ENCODE measurements around the gene TMEM178B. TPM values are rescaled to one million over a fixed set of nuclear protein-coding genes. Genes with fewer than 3 reads are reported as not detected.

The TMEM178B gene
- total and polyA plus RNA-seq, 8 donors: 0.42 to 3.0 (median 2.1) TPM

- ATAC-seq: no peak
- DNase-seq: no peak
- H3K4me1 ChIP-seq: no peaks in the 10 kb centered on the region
- no peak overlapping the region for H3K4me3 ChIP-seq
- intact Hi-C loops (cut with DNase I): no loop called here
- no peaks in the 10 kb centered on the region for H3K9me3 ChIP-seq
- no peaks in the 10 kb centered on the region for H3K36me3 ChIP-seq
- no peaks in the 10 kb centered on the region for H3K27me3 ChIP-seq
- no peak for FAIRE-seq
- TF ChIP-seq CTCF (IDR thresholded peaks at IDR 0.05): no peak
- no peak overlapping the region for H3K27ac ChIP-seq
- WGBS, 2 donors: 92% methylated on average over 8 of the region's 8 CpGs
These were observed 104.7 kb downstream of the TMEM178B start for GRCh38 chr7:141178486-141179135.

- FAIRE-seq: no peak
- WGBS, 2 donors: 91 to 96% methylated on average over 4 of the region's 4 CpGs
These were observed 107.9 kb downstream of the TMEM178B start for GRCh38 chr7:141181812-141182211.

GRCh38 chr7:141184532-141185190 lies 110.8 kb downstream of the TMEM178B start:
- WGBS, 2 donors: 67 to 71% methylated on average over 10 of the region's 10 CpGs
- Histone ChIP-seq H3K27me3 (no peaks in the 10 kb centered on the region), H3K27ac (no peak overlapping the region), H3K36me3 (no peaks in the 10 kb centered on the region), H3K4me1 (no peaks in the 10 kb centered on the region), H3K4me3 (no peak overlapping the region), H3K9me3 (no peaks in the 10 kb centered on the region)
- TF ChIP-seq CTCF (IDR thresholded peaks at IDR 0.05): no peak
- intact Hi-C loops (cut with DNase I): no loop called here
- DNase-seq (no peak), FAIRE-seq (no peak), ATAC-seq (no peak)

More at GRCh38 chr7:141181812-141182211, 107.9 kb downstream of the TMEM178B start:
- Histone ChIP-seq H3K27ac (no peak overlapping the region), H3K36me3 (no peaks in the 10 kb centered on the region), H3K9me3 (no peaks in the 10 kb centered on the region), H3K4me3 (no peak overlapping the region), H3K4me1 (no peaks in the 10 kb centered on the region), H3K27me3 (no peaks in the 10 kb centered on the region)
- DNase-seq: no peak
- intact Hi-C loops (cut with DNase I): no loop called here
- TF ChIP-seq CTCF (IDR thresholded peaks at IDR 0.05): no peak
- no peak for ATAC-seq

GRCh38 chr7:141185369-141185967 lies 111.6 kb downstream of the TMEM178B start:
- FAIRE-seq: no peak
- H3K36me3 ChIP-seq: no peaks in the 10 kb centered on the region
- intact Hi-C loops (cut with DNase I): no loop called here
- H3K27ac ChIP-seq: no peak overlapping the region
- no peak for TF ChIP-seq CTCF (IDR thresholded peaks at IDR 0.05)
- no peaks in the 10 kb centered on the region for H3K9me3 ChIP-seq
- no peak for DNase-seq
- H3K4me3 ChIP-seq: no peak overlapping the region
- H3K4me1 ChIP-seq: no peaks in the 10 kb centered on the region
- WGBS, 2 donors: 80% methylated on average over 14 of the region's 14 CpGs
- ATAC-seq: no peak
- no peaks in the 10 kb centered on the region for H3K27me3 ChIP-seq

GRCh38 chr7:141189231-141189630 lies 115.4 kb downstream of the TMEM178B start:
- Histone ChIP-seq H3K36me3 (no peaks in the 10 kb centered on the region), H3K9me3 (no peaks in the 10 kb centered on the region), H3K27ac (no peak overlapping the region), H3K27me3 (no peaks in the 10 kb centered on the region), H3K4me1 (no peaks in the 10 kb centered on the region), H3K4me3 (no peak overlapping the region)
- intact Hi-C loops (cut with DNase I): no loop called here
- ATAC-seq (no peak), FAIRE-seq (no peak), DNase-seq (no peak)
- 83% methylated on average over 4 of the region's 4 CpGs for WGBS, 2 donors
- TF ChIP-seq CTCF (IDR thresholded peaks at IDR 0.05): no peak
